Heart left ventricle (tissue), 13 donors: ENCODE measurements around the gene CALM3.

Experiments used
- POLR2A ChIP-seq, 2 donors: fragments of 450-650 bp; IDR thresholded peaks; one replicate each; pipeline ENCODE4 v1.6.1; 2017; ENCODE audit warnings: antibody characterized with exemption in 2 of 2, mild to moderate bottlenecking in 2 of 2, moderate library complexity in 2 of 2
- TF ChIP-seq, protein P1 (sequence below), 12 donors: fragments of 200-600 bp; sonication (generic) in 4 of 12; IDR thresholded peaks; one replicate each; pipeline versions ENCODE4 v1.5.0 to v1.8.0; 2018 to 2022; ENCODE audit warnings: antibody characterized with exemption in 12 of 12, mild to moderate bottlenecking in 5 of 12
- donor health status: ischemic (EF 13 %, LVEDD 7.1; RV severe dilation, severe dysfunction).
- donor health status: DM: no; HTN: yes; CAD: no.
- donor health status: DM: no; HTN: no; CAD: no.
- donor health status: ischemic (EF 25% LVEDD 6.9; RV normal size, moderate dysfunction).
- donor health status: ischemic (EF 25% LVEDD 5.7; RV mildly dilated, moderate dysfunction).
- donor health status: ischemic (EF 35%, LVEDD 5.7; RV mildly dilated, moderate dysfunction).
- donor health status: nonischemic (EF 11% LVEDD 7.7; RV severe dilation, severe dysfunction).
- donor health status: DM: yes; HTN: yes; CAD: no.
- donor health status: PGD.
- donor health status: ischemic (EF 29% LVEDD 5.4; RV normal size, mild dysfunction).
- donor health status: nonischemic (EF 23%, LVEDD 6.1; RV moderate dilation, normal function).

DNA sequence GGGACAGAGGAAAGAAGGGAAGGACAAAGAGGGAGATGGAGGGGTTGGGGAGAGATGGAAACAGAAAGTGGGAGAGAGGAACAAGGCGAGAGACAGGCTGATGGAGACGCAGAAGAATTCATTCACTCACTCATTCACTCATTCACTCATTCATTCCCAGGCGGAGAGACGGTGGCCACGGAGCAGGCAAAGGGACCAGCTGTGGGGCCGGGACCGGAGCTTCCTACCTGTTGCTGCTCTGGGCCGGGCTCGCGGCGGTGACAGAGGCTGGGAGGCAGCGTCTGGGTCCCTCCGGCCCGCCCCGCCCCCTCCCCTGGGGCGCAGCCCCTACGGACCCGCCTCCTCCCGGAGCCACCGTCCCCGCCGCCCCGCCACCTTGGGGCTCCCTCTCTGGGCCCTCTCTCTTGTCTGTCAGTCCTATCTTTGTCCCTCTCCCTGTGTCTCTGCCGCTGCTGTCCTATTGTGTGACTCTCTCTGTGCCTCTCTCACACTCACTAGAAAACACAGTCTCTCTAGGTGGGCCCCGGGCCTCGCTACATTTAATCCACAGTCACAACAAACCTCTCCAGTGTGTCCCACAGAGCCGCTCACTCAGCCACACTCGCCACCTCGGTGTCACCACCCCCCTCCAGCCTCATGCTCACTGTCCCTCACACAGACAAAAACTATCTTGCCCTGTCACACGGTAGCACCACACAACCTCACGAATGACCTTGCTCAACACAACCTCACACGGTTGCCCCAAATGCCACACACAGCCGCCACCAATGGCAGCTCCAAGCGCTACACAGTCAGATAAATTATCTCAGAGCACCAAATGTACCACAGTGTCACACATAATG lies 35.0 kb downstream of the CALM3 start, which contains the start of gene GNG8:
- TF ChIP-seq, protein P1, sequence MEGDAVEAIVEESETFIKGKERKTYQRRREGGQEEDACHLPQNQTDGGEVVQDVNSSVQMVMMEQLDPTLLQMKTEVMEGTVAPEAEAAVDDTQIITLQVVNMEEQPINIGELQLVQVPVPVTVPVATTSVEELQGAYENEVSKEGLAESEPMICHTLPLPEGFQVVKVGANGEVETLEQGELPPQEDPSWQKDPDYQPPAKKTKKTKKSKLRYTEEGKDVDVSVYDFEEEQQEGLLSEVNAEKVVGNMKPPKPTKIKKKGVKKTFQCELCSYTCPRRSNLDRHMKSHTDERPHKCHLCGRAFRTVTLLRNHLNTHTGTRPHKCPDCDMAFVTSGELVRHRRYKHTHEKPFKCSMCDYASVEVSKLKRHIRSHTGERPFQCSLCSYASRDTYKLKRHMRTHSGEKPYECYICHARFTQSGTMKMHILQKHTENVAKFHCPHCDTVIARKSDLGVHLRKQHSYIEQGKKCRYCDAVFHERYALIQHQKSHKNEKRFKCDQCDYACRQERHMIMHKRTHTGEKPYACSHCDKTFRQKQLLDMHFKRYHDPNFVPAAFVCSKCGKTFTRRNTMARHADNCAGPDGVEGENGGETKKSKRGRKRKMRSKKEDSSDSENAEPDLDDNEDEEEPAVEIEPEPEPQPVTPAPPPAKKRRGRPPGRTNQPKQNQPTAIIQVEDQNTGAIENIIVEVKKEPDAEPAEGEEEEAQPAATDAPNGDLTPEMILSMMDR (IDR thresholded peaks at IDR 0.05): no peak
- TF ChIP-seq POLR2A (IDR thresholded peaks at IDR 0.05): no peak
